ENCODE results near the gene WDR90.

DNA sequence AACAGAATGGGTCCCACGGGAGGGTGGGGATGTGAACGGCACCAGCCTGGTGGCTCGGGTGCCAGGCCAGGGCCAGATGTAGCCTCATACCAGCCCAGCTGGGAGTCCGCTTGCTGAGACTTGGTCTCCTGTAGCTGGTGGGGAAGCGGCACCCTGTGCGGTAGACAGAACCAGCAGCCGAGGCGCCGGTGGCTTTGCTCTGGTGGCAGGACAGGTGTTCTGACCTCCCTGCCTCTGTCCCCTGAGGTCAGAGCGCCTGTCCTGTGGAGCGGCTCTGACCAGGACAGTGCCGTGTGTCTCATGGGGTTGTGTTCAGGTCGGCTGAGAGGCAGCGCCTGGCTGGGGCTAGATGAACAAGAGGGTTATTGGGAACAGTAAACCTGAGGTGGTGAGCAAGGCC is 39.2 kb upstream of the WDR90 start:
- TF ChIP-seq, protein P1, sequence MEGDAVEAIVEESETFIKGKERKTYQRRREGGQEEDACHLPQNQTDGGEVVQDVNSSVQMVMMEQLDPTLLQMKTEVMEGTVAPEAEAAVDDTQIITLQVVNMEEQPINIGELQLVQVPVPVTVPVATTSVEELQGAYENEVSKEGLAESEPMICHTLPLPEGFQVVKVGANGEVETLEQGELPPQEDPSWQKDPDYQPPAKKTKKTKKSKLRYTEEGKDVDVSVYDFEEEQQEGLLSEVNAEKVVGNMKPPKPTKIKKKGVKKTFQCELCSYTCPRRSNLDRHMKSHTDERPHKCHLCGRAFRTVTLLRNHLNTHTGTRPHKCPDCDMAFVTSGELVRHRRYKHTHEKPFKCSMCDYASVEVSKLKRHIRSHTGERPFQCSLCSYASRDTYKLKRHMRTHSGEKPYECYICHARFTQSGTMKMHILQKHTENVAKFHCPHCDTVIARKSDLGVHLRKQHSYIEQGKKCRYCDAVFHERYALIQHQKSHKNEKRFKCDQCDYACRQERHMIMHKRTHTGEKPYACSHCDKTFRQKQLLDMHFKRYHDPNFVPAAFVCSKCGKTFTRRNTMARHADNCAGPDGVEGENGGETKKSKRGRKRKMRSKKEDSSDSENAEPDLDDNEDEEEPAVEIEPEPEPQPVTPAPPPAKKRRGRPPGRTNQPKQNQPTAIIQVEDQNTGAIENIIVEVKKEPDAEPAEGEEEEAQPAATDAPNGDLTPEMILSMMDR (conservative IDR thresholded peaks at IDR 0.05), result no peak
- TF ChIP-seq EZH2 (IDR thresholded peaks at IDR 0.05; ENCODE audit: low read depth), result no peak
